ENCODE data around the gene ANAPC13. TPM values are rescaled to one million over a fixed set of nuclear protein-coding genes. Genes with fewer than 3 reads are reported as not detected.

ANAPC13 gene
- total RNA-seq, 1 experiment from 2014 or later: 69.7 TPM

GRCh38 chr3:134464689-134465365 is 21.0 kb downstream of the ANAPC13 start:
- ChIA-PET POLR2A (ENCODE audit: low non-redundant PET) (interaction anchor here (0.6 kb wide), 1 partner anchor 101 kb away, joined by 18 read pairs; no protein-coding TSS in a partner anchor), CTCF (no interaction called here)
- no peak overlapping the region for H3K27ac ChIP-seq (ENCODE audit: low read depth, low read length, poor library complexity, severe bottlenecking)
- TF ChIP-seq CTCF (conservative IDR thresholded peaks at IDR 0.05; ENCODE audit: low read depth, low read length): no peak
- no peak for TF ChIP-seq EZH2 (IDR thresholded peaks at IDR 0.05; ENCODE audit: borderline replicate concordance, low read depth, low read length, poor library complexity, severe bottlenecking)
- no TSS peak for BruUV-seq (replicated peaks)
- no peaks in the 10 kb centered on the region for H3K27me3 ChIP-seq (replicated peaks; ENCODE audit: insufficient read depth, low read depth, low read length, poor library complexity)
- H3K36me3 ChIP-seq (ENCODE audit: insufficient read depth, low read length, poor library complexity, severe bottlenecking): no peaks in the 10 kb centered on the region
- DNase-seq (ENCODE audit: low spot score): no peak
- no peaks in the 10 kb centered on the region for H3K4me1 ChIP-seq (ENCODE audit: insufficient read depth, low read length, poor library complexity, severe bottlenecking)
- no peaks in the 10 kb centered on the region for H3K9me3 ChIP-seq (ENCODE audit: low read depth, low read length, poor library complexity, severe bottlenecking)
- no peak overlapping the region for H3K4me3 ChIP-seq (ENCODE audit: low read depth, low read length, poor library complexity, severe bottlenecking)
- intact Hi-C loops (cut with micrococcal nuclease; ENCODE audit: unreplicated experiment): no loop called here

- H3K4me1 ChIP-seq (ENCODE audit: insufficient read depth, low read length, poor library complexity, severe bottlenecking): no peaks in the 10 kb centered on the region
- POLR2A ChIA-PET (ENCODE audit: low non-redundant PET): interaction anchor here (0.6 kb wide), 1 partner anchor 101 kb away, joined by 18 read pairs; no protein-coding TSS in a partner anchor
- intact Hi-C loops (cut with micrococcal nuclease; ENCODE audit: unreplicated experiment): no loop called here
- H3K36me3 ChIP-seq (ENCODE audit: insufficient read depth, low read length, poor library complexity, severe bottlenecking): no peaks in the 10 kb centered on the region
- DNase-seq (ENCODE audit: low spot score): peak; percentile 26
- no peaks in the 10 kb centered on the region for H3K27me3 ChIP-seq (replicated peaks; ENCODE audit: insufficient read depth, low read depth, low read length, poor library complexity)
- no peak overlapping the region for H3K27ac ChIP-seq (ENCODE audit: low read depth, low read length, poor library complexity, severe bottlenecking)
- CTCF ChIA-PET: no interaction called here
- H3K9me3 ChIP-seq (ENCODE audit: low read depth, low read length, poor library complexity, severe bottlenecking): no peaks in the 10 kb centered on the region
- no TSS peak for BruUV-seq (replicated peaks)
- no peak for TF ChIP-seq EZH2 (IDR thresholded peaks at IDR 0.05; ENCODE audit: borderline replicate concordance, low read depth, low read length, poor library complexity, severe bottlenecking)
- no peak for TF ChIP-seq CTCF (conservative IDR thresholded peaks at IDR 0.05; ENCODE audit: low read depth, low read length)
- H3K4me3 ChIP-seq (ENCODE audit: low read depth, low read length, poor library complexity, severe bottlenecking): no peak overlapping the region
Measured at GRCh38 chr3:134464064-134464688, 21.6 kb downstream of the ANAPC13 start.

DNA sequence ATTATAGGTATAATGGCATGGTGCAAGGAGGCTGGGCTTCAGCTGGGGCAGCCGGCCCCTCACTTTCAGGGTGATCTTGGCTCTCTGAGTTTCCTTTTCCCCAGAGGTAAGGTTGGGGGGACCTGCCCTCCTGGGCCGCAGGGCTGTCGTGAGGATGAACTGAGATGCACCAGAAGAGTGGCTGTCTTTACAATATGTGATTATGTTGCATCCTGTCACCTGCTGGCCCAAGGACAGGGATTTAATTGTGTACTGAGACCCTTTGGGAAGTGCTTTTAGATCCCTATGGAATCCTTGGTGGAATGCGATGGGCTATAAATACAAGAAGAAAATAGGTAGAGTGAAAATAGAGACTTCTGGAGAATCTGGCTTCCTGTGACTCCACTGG is 22.1 kb downstream of the ANAPC13 start:
- no TSS peak for BruUV-seq (replicated peaks)

More for the DNA sequence above, 22.1 kb downstream of the ANAPC13 start:
- Histone ChIP-seq H3K36me3 (ENCODE audit: insufficient read depth, low read length, poor library complexity, severe bottlenecking) (no peaks in the 10 kb centered on the region), H3K9me3 (ENCODE audit: low read depth, low read length, poor library complexity, severe bottlenecking) (no peaks in the 10 kb centered on the region), H3K4me3 (ENCODE audit: low read depth, low read length, poor library complexity, severe bottlenecking) (no peak overlapping the region), H3K4me1 (ENCODE audit: insufficient read depth, low read length, poor library complexity, severe bottlenecking) (no peaks in the 10 kb centered on the region), H3K27me3 (replicated peaks; ENCODE audit: insufficient read depth, low read depth, low read length, poor library complexity) (no peaks in the 10 kb centered on the region), H3K27ac (ENCODE audit: low read depth, low read length, poor library complexity, severe bottlenecking) (no peak overlapping the region)
- ChIA-PET POLR2A (ENCODE audit: low non-redundant PET) (no interaction called here), CTCF (no interaction called here)
- no peak for TF ChIP-seq CTCF (conservative IDR thresholded peaks at IDR 0.05; ENCODE audit: low read depth, low read length)
- no peak for TF ChIP-seq EZH2 (IDR thresholded peaks at IDR 0.05; ENCODE audit: borderline replicate concordance, low read depth, low read length, poor library complexity, severe bottlenecking)
- intact Hi-C loops (cut with micrococcal nuclease; ENCODE audit: unreplicated experiment): no loop called here
- no peak for DNase-seq (ENCODE audit: low spot score)

Measured in A673 (cell line).